CD8-positive, alpha-beta memory T cell (primary cell): ENCODE results near the gene INAFM2. TPM values are rescaled to one million over a fixed set of nuclear protein-coding genes. Genes with fewer than 3 reads are reported as not detected.
A peak's percentile ranks its signal among the peaks of the same experiment; 100 is the strongest.

Source experiments
- CTCF ChIA-PET: fragments of 350-600 bp; sonication (Branson Sonifier 250); formaldehyde crosslinking; loops from one replicate; lab custom pipeline; 2021; ENCODE audit warnings: antibody characterized with exemption; lab: Charles Lee
- POLR2A ChIA-PET: fragments of 350-600 bp; sonication (Branson Sonifier 250); formaldehyde crosslinking; loops from one replicate; lab custom pipeline; 2021; ENCODE audit warnings: antibody characterized with exemption; lab: Charles Lee
- DNase-seq, 5 donors: peaks; one replicate each; pipeline versions ENCODE4 v3.0.0 to v3.0.0-alpha.2; 2020 to 2022; ENCODE audit warnings: mixed read lengths in 1 of 5
- H3K27ac ChIP-seq: one replicate; pipeline ENCODE4 v1.7.0; 2013; ENCODE audit warnings: low read depth, mild to moderate bottlenecking, low read length, moderate library complexity
- H3K27me3 ChIP-seq: 2 replicates; pipeline ENCODE4 v1.7.0; 2013; ENCODE audit warnings: low read length, mild to moderate bottlenecking; ENCODE audit not compliant: insufficient read depth, poor library complexity, severe bottlenecking
- H3K36me3 ChIP-seq: 2 replicates; pipeline ENCODE4 v1.7.0; 2013; ENCODE audit warnings: mild to moderate bottlenecking, low read length, moderate library complexity; ENCODE audit not compliant: insufficient read depth
- H3K4me1 ChIP-seq: 2 replicates; pipeline ENCODE4 v1.7.0; 2013; ENCODE audit warnings: mild to moderate bottlenecking, low read length, moderate library complexity; ENCODE audit not compliant: insufficient read depth
- H3K4me3 ChIP-seq: 2 replicates; pipeline ENCODE4 v1.7.0; 2013; ENCODE audit warnings: mild to moderate bottlenecking, low read length
- H3K9me3 ChIP-seq: 2 replicates; pipeline ENCODE4 v1.7.0; 2013; ENCODE audit warnings: mild to moderate bottlenecking, low read length
- H3K27ac Mint-ChIP-seq, 8 donors: one replicate each; pipeline ENCODE4 v1.8.0; 2020 to 2021; ENCODE audit warnings: mixed read lengths in 8 of 8, mild to moderate bottlenecking in 6 of 8, inconsistent platforms in 3 of 8, moderate library complexity in 3 of 8
- H3K27me3 Mint-ChIP-seq, 2 donors: one replicate each; pipeline ENCODE4 v1.8.0; 2020 to 2021; ENCODE audit warnings: mixed read lengths in 2 of 2, mild to moderate bottlenecking in 1 of 2, moderate library complexity in 1 of 2
- H3K36me3 Mint-ChIP-seq, 3 donors: one replicate each; pipeline ENCODE4 v1.8.0; 2020 to 2021; ENCODE audit warnings: mixed read lengths in 3 of 3, inconsistent platforms in 1 of 3, mild to moderate bottlenecking in 1 of 3
- H3K4me1 Mint-ChIP-seq, 3 donors: one replicate each; pipeline ENCODE4 v1.8.0; 2020 to 2021; ENCODE audit warnings: mixed read lengths in 3 of 3, inconsistent platforms in 1 of 3, mild to moderate bottlenecking in 1 of 3
- H3K4me3 Mint-ChIP-seq, 7 donors: one replicate each; pipeline ENCODE4 v1.8.0; 2020 to 2021; ENCODE audit warnings: mixed read lengths in 7 of 7, mild to moderate bottlenecking in 6 of 7, moderate library complexity in 4 of 7, inconsistent platforms in 2 of 7
- H3K9me3 Mint-ChIP-seq, 5 donors: one replicate each; pipeline ENCODE4 v1.8.0; 2020 to 2022; ENCODE audit warnings: mixed read lengths in 5 of 5, mild to moderate bottlenecking in 3 of 5, moderate library complexity in 2 of 5, inconsistent platforms in 1 of 5
- polyA plus RNA-seq: library from polyadenylated mRNA; unstranded; fragments of 300-500 nt; fragmentation: Illumina TruSeq; gene quantifications from one replicate; pipeline ENCODE4 v1.2.3, GENCODE V29; 2021
- total RNA-seq, 2 experiments: library from RNA; stranded (reverse); gene quantifications; one replicate each; pipeline ENCODE4 v1.2.3, GENCODE V29; 2021

Gene INAFM2
- total and polyA plus RNA-seq, 3 experiments from 2014 or later = 2.7 to 15.3 (median 13.5) TPM

DNA sequence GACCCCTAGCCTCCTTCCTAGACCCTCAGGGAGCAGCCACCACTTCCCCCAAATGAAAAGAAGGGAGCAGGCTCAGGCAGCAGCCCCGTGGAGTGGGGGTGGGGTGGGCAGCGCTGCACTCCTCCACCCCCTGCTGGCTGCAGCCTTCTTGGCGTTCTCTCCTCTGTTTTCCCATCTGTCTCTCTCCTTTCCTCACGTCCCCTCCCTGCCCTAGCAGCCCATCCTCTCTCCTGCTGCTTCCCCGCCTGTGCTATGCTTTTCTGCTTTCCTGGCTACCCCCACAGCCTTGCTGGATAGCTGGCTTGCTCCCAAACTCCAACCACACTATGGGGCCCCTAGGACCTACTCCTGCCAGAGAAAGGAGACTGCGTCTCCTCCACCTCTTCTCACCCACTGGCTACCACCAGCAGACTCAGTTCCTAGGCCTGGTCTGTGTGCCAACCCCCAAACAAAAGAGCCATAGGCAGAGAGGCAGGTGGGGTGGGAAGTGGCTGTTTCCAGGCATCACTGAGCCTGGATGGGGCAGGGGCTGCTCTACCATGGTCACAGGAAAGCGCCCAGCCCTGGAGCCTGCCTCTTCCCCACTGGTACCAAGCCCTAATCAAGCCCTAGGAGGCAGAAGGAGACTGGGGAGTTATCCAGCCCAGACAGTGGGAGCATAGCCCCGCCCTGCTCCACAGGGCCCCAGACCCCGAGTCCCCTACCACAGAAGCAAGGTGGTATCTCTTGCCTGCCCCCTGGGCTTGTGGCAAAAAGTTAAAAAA is 31.1 kb downstream of the INAFM2 start:
- CTCF ChIA-PET = interaction anchor here (0.9 to 4.3 kb wide), 5 partner anchors 11 to 51 kb away, joined by 3 to 24 read pairs (median 4); partner anchors contain the start of gene IVD
- POLR2A ChIA-PET = no interaction called here
- no peak overlapping the region for H3K4me3 ChIP-seq
- H3K9me3 Mint-ChIP-seq = no peaks in the 10 kb centered on the region
- no peak overlapping the region for H3K4me3 Mint-ChIP-seq
- H3K36me3 Mint-ChIP-seq = no peaks in the 10 kb centered on the region
- no peak overlapping the region for H3K27ac ChIP-seq
- H3K36me3 ChIP-seq = no peaks in the 10 kb centered on the region
- peaks cover 11% of the 10 kb centered on the region for H3K4me1 ChIP-seq
- H3K27ac Mint-ChIP-seq = peak overlapping the region in 1 of 8 donors; percentile 32
- peaks cover 5 to 6% of the 10 kb centered on the region in 2 donors for H3K27me3 Mint-ChIP-seq
- DNase-seq = no peak
- H3K27me3 ChIP-seq = no peaks in the 10 kb centered on the region
- peaks cover 9 to 15% (median 10%) of the 10 kb centered on the region in 3 donors for H3K4me1 Mint-ChIP-seq
- no peaks in the 10 kb centered on the region for H3K9me3 ChIP-seq

DNA sequence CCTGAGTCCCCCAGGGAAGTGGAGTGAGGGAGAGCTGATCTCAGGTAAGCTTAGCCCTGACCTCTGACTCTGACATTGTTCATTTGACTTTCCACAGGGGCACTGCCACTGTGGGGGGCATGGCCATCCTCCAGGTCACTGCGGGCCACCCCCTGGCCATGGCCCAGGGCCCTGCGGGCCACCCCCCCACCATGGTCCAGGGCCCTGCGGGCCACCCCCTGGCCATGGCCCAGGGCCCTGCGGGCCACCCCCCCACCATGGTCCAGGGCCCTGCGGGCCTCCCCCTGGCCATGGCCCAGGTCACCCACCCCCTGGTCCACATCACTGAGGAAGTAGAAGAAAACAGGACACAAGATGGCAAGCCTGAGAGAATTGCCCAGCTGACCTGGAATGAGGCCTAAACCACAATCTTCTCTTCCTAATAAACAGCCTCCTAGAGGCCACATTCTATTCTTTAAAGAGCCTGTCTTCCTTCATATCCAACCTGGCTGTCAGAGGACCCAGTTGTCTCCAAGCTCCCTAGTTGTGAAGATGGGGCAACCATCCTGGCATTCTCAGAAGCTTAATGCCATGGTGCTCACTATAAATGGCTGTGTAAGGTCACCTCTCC is 32.6 kb downstream of the INAFM2 start:
- Mint-ChIP-seq H3K36me3 (peaks cover 0 to 2% (median 0%) of the 10 kb centered on the region in 3 donors), H3K4me1 (peaks cover 9 to 18% (median 13%) of the 10 kb centered on the region in 3 donors), H3K27me3 (peaks cover 5 to 6% of the 10 kb centered on the region in 2 donors), H3K27ac (no peak overlapping the region), H3K4me3 (peak overlapping the region in 1 of 7 donors; percentile 64), H3K9me3 (no peaks in the 10 kb centered on the region)
- no peak for DNase-seq
- Histone ChIP-seq H3K4me3 (no peak overlapping the region), H3K27me3 (no peaks in the 10 kb centered on the region), H3K9me3 (no peaks in the 10 kb centered on the region), H3K36me3 (no peaks in the 10 kb centered on the region), H3K4me1 (peaks cover 11% of the 10 kb centered on the region), H3K27ac (no peak overlapping the region)
- ChIA-PET POLR2A (interaction anchor here (0.6 to 0.8 kb wide), 3 partner anchors 44 to 84 kb away, joined by 3 read pairs; partner anchors contain the start of gene IVD), CTCF (interaction anchor here (1.4 to 4.3 kb wide), 5 partner anchors 12 to 66 kb away, joined by 3 to 24 read pairs (median 7); no protein-coding TSS in a partner anchor)

DNA sequence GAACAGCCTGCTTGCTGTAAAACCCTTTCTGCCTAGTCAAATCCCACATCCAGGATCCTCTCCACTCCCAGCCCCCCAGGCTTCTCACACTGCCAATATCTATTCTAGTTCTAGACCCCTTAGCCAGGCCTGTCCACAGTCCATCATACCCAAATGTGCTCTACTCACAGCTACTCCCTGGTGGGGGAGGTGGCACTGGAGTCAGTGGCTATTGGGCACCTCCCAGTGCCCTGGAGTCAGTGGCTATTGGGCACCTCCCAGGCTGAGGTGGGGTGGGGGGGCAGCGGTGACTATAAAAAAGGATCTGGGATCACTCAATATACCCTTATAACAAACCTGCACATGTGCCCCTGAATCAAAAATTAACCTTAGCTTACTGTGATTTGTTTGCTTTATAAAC is 33.8 kb downstream of the INAFM2 start:
- H3K36me3 Mint-ChIP-seq = peaks cover 0 to 5% (median 0%) of the 10 kb centered on the region in 3 donors
- peak overlapping the region in 1 of 8 donors; percentile 41 for H3K27ac Mint-ChIP-seq
- peaks cover 9 to 18% (median 15%) of the 10 kb centered on the region in 3 donors for H3K4me1 Mint-ChIP-seq
- H3K27ac ChIP-seq = no peak overlapping the region
- H3K9me3 ChIP-seq = no peaks in the 10 kb centered on the region
- ChIA-PET CTCF (interaction anchor here (1.0 to 4.3 kb wide), 7 partner anchors 10 to 83 kb away, joined by 3 to 24 read pairs (median 6); no protein-coding TSS in a partner anchor), POLR2A (no interaction called here)
- no peaks in the 10 kb centered on the region for H3K27me3 ChIP-seq
- H3K36me3 ChIP-seq = no peaks in the 10 kb centered on the region
- no peaks in the 10 kb centered on the region for H3K9me3 Mint-ChIP-seq
- no peak overlapping the region for H3K4me3 ChIP-seq
- no peak for DNase-seq
- peak overlapping the region; percentile 25 to 91 (median 80) for H3K4me3 Mint-ChIP-seq
- H3K4me1 ChIP-seq = peaks cover 11% of the 10 kb centered on the region
- H3K27me3 Mint-ChIP-seq = peaks cover 5 to 6% of the 10 kb centered on the region in 2 donors

DNA sequence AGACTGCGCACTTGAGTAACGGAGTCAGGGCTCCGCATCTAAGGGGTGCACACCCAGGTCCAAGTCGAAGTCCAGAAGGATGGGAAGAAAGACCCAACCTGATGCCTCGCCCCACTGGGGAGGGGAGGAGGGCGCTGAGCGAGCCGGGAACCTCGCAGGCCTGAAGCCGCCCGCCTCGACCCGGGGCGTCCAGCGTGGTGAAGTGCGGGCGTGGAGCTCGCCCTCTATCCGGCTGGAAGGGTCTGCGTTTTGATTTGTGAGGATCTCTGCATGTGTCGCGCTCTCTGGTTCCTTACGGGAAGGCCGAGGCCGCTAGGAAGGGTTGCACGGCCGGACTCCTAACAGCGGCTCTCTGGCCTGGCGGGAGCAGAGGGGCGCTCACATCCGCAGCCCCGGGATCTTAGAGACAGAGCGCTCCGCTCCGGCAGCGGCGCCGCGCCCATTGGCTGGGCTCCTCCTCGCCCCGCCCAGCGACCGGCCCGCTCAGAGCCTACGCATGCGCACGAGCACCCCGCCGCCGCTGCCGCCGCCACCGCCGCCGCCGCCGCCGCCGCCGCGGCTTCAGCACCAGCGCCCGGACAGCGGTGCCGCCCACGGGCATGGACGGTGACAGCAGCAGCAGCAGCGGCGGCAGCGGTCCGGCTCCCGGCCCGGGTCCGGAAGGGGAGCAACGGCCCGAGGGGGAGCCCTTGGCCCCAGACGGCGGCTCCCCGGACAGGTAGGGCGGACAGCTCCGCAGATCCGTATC is 34.4 kb downstream of the INAFM2 start, which contains the start of gene DISP2:
Gene DISP2, plus strand, starts transcription at position 497 of the 748 bp plus-strand sequence. Its CDS starts 103 bp downstream, at position 600.
- H3K4me1 Mint-ChIP-seq = peaks cover 13 to 20% (median 18%) of the 10 kb centered on the region in 3 donors
- Histone ChIP-seq H3K36me3 (no peaks in the 10 kb centered on the region), H3K9me3 (no peaks in the 10 kb centered on the region), H3K27ac (no peak within 1 kb of the TSS), H3K27me3 (no peaks in the 10 kb centered on the region), H3K4me1 (peaks cover 11% of the 10 kb centered on the region), H3K4me3 (peak within 1 kb of the TSS; percentile 81)
- H3K36me3 Mint-ChIP-seq = peaks cover 0 to 5% (median 5%) of the 10 kb centered on the region in 3 donors
- H3K9me3 Mint-ChIP-seq = no peaks in the 10 kb centered on the region
- peak within 1 kb of the TSS in 4 of 8 donors; percentile 24 to 56 (median 44) for H3K27ac Mint-ChIP-seq
- peak; percentile 87 to 92 (median 88) for DNase-seq
- peaks cover 5 to 6% of the 10 kb centered on the region in 2 donors for H3K27me3 Mint-ChIP-seq
- peak within 1 kb of the TSS; percentile 80 to 91 (median 83) for H3K4me3 Mint-ChIP-seq
- CTCF ChIA-PET = interaction anchor here (1.0 to 4.3 kb wide), 6 partner anchors 9 to 83 kb away, joined by 3 to 24 read pairs (median 5); no protein-coding TSS in a partner anchor
- POLR2A ChIA-PET = no interaction called here

DNA sequence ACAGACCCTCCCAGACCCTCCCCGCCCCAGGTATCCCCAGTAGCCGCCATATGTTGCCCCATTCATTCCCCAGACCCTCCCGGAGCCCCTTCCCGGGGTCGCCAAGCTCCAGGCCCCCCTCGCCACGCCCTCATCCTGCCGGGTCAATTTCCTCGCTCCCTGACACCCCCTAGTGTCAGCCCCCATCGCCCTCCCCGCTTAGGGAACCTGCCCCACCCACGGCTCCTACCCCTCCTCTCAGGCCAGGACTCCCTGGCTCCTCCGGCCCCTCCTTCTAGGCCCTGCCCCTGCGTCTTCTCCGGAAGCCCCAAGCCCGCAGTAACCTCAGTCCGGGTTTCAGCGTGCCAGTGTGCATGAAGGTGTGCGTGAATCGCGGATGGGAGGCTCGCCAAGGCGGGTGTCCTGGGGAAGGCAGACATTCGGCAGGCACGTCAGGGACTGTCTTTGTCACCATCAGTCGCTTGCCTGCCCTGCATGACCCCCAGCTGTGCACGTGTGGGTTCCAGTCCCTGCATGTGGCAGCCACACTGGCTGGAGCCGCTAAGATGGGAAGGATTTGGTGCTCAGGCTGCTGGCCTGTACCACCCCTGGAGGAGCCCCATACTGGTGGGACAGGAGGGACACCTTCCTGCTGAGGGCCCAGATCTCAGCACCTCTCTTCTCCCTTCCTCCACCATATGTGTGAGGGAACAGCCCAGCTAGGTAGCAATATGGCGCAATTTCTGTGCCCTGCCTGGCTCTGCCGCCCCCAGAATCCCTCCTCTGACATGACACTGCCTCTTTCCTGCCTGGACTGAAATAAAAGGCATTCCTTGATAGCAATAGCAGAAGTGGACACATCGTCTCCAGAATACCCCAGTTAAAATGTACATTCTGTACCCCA is 35.2 kb downstream of the INAFM2 start:
- Histone ChIP-seq H3K27ac (no peak overlapping the region), H3K4me3 (peak overlapping the region; percentile 59), H3K36me3 (no peaks in the 10 kb centered on the region), H3K4me1 (peaks cover 11% of the 10 kb centered on the region), H3K27me3 (no peaks in the 10 kb centered on the region), H3K9me3 (no peaks in the 10 kb centered on the region)
- peak in 3 of 5 donors; percentile 13 to 64 (median 23) for DNase-seq
- Mint-ChIP-seq H3K9me3 (no peaks in the 10 kb centered on the region), H3K36me3 (peaks cover 0 to 5% (median 5%) of the 10 kb centered on the region in 3 donors), H3K27ac (peak overlapping the region in 2 of 8 donors; percentile 24 to 56), H3K4me3 (peak overlapping the region; percentile 76 to 86 (median 80)), H3K4me1 (peaks cover 13 to 21% (median 20%) of the 10 kb centered on the region in 3 donors), H3K27me3 (peaks cover 2 to 3% of the 10 kb centered on the region in 2 donors)
- ChIA-PET CTCF (interaction anchor here (1.3 to 4.3 kb wide), 3 partner anchors 21 to 84 kb away, joined by 4 to 24 read pairs (median 7); no protein-coding TSS in a partner anchor), POLR2A (no interaction called here)

DNA sequence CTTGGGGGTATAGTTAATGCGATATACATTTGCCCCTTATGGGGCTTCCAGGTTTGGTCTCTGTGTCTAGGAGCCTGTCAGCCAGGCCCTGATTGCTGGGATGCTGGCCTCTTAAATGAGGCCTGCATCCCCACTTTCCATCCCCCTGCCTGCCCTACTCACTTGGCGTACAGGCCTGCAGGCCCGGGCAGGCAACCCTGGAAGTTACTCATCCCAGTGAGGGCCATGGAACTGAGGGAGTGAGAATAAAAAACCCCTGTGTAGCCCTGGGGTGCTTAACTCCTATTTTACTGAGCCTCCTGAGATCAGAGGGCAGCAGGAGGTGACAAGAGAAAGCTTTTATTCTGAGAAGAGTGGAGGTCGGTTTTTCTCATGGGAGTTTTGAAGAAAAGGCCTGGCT is 36.5 kb downstream of the INAFM2 start:
- Histone ChIP-seq H3K9me3 (no peaks in the 10 kb centered on the region), H3K27ac (no peak overlapping the region), H3K4me1 (peaks cover 11% of the 10 kb centered on the region), H3K36me3 (no peaks in the 10 kb centered on the region), H3K27me3 (no peaks in the 10 kb centered on the region), H3K4me3 (no peak overlapping the region)
- CTCF ChIA-PET = interaction anchor here (1.1 to 1.2 kb wide), 2 partner anchors 24 to 51 kb away, joined by 3 read pairs; no protein-coding TSS in a partner anchor
- peaks cover 13 to 26% (median 20%) of the 10 kb centered on the region in 3 donors for H3K4me1 Mint-ChIP-seq
- peaks cover 0 to 1% of the 10 kb centered on the region in 2 donors for H3K27me3 Mint-ChIP-seq
- peaks cover 0 to 5% (median 5%) of the 10 kb centered on the region in 3 donors for H3K36me3 Mint-ChIP-seq
- peak overlapping the region in 1 of 7 donors; percentile 80 for H3K4me3 Mint-ChIP-seq
- H3K27ac Mint-ChIP-seq = peak overlapping the region in 1 of 8 donors; percentile 56
- no peaks in the 10 kb centered on the region for H3K9me3 Mint-ChIP-seq
- no peak for DNase-seq
- POLR2A ChIA-PET = no interaction called here
